Stimulated activated CD8-positive, alpha-beta memory T cell treated with anti-CD3 and anti-CD28 coated beads, Interleukin-15, amount 100 ng/mL, for 4 hours (primary cell): ENCODE measurements around the gene SELENOW.
"Not testable (repeated sequence)": the region's sequence is repeated elsewhere in the genome, so short reads cannot be mapped to it uniquely, and the experiment has no call there.

ENCODE experiments used
- DNase-seq, 2 donors: peaks; one replicate each; pipeline ENCODE4 v3.0.0-alpha.2; 2020; ENCODE audit warnings: low read depth in 2 of 2

The SELENOW gene

GRCh38 chr19:47786566-47786965 lies 8.1 kb downstream of the SELENOW start:
- DNase-seq = no peak

GRCh38 chr19:47787307-47787706 lies 8.8 kb downstream of the SELENOW start:
- DNase-seq = not testable (repeated sequence)

GRCh38 chr19:47789811-47790210 lies 11.3 kb downstream of the SELENOW start:
- DNase-seq = not testable (repeated sequence)

GRCh38 chr19:47790398-47790814 lies 11.9 kb downstream of the SELENOW start:
- peak; percentile 45 to 67 for DNase-seq

GRCh38 chr19:47792616-47793015 lies 14.1 kb downstream of the SELENOW start:
- no peak for DNase-seq

- no peak for DNase-seq
Observed at GRCh38 chr19:47794526-47794925, 16.0 kb downstream of the SELENOW start.

- DNase-seq = no peak
Observed at GRCh38 chr19:47796785-47797184, 18.3 kb downstream of the SELENOW start.

GRCh38 chr19:47797996-47798903 lies 19.7 kb downstream of the SELENOW start:
- DNase-seq = no peak

- DNase-seq = no peak
Observed at GRCh38 chr19:47798904-47799266, 20.4 kb downstream of the SELENOW start.

- DNase-seq = no peak
Observed at GRCh38 chr19:47801270-47801669, 22.8 kb downstream of the SELENOW start.

- no peak for DNase-seq
Observed at GRCh38 chr19:47802521-47803043, 24.1 kb downstream of the SELENOW start.

GRCh38 chr19:47803148-47803547 lies 24.6 kb downstream of the SELENOW start:
- DNase-seq = not testable (repeated sequence)

GRCh38 chr19:47803671-47804070 lies 25.2 kb downstream of the SELENOW start:
- not testable (repeated sequence) for DNase-seq

GRCh38 chr19:47804451-47804850 lies 25.9 kb downstream of the SELENOW start, which contains the start of gene TPRX1:
Gene TPRX1 (minus strand): TSS chr19:47804551. CDS start chr19:47804539, 12 bp downstream.
- DNase-seq = not testable (repeated sequence)

GRCh38 chr19:47805313-47805712 lies 26.8 kb downstream of the SELENOW start:
- no peak for DNase-seq

- no peak for DNase-seq
Observed at GRCh38 chr19:47806435-47806834, 27.9 kb downstream of the SELENOW start.

- DNase-seq = peak; percentile 29 to 53
Observed at GRCh38 chr19:47813304-47813994, 34.9 kb downstream of the SELENOW start.

GRCh38 chr19:47813995-47814328 lies 35.5 kb downstream of the SELENOW start:
- DNase-seq = no peak

- DNase-seq = not testable (repeated sequence)
Observed at GRCh38 chr19:47816270-47816669, 37.8 kb downstream of the SELENOW start.

- DNase-seq = not testable (repeated sequence)
Observed at GRCh38 chr19:47818221-47818620, 39.7 kb downstream of the SELENOW start.

GRCh38 chr19:47819858-47820257 lies 41.4 kb downstream of the SELENOW start:
- no peak for DNase-seq

GRCh38 chr19:47820410-47820809 lies 41.9 kb downstream of the SELENOW start:
- no peak for DNase-seq
